Natural killer cell (primary cell): ENCODE data around the gene MSI2. TPM values are rescaled to one million over a fixed set of nuclear protein-coding genes. Genes with fewer than 3 reads are reported as not detected.

Source experiments
- ATAC-seq, 3 donors: fragments of 150-1000 bp in 2 of 3; fragments of 200-7000 bp in 1 of 3; cut with Tn5 transposase; 1 replicate in 1 of 3; 2 replicates in 2 of 3; pipeline ENCODE4 v1.10.0; 2021; ENCODE audit warnings: mild to moderate bottlenecking in 2 of 3, moderate library complexity in 2 of 3
- DNase-seq, 2 donors: peaks; one replicate each; pipeline versions ENCODE4 v3.0.0 to v3.0.0-alpha.2; 2013 to 2021; ENCODE audit warnings: mixed read lengths in 1 of 2
- H3K27ac ChIP-seq: one replicate; pipeline ENCODE4 v1.5.1; 2013; ENCODE audit warnings: mild to moderate bottlenecking, low read length
- H3K27me3 ChIP-seq: one replicate; pipeline ENCODE4 v1.6.1; 2013; ENCODE audit warnings: low read length; ENCODE audit not compliant: control insufficient read depth, insufficient read depth
- H3K36me3 ChIP-seq: one replicate; pipeline ENCODE4 v1.6.1; 2013; ENCODE audit warnings: low read length; ENCODE audit not compliant: control insufficient read depth, insufficient read depth
- H3K4me1 ChIP-seq: one replicate; pipeline ENCODE4 v1.6.1; 2013; ENCODE audit warnings: low read length; ENCODE audit not compliant: control insufficient read depth, insufficient read depth
- H3K4me3 ChIP-seq: one replicate; pipeline ENCODE4 v1.5.1; 2013; ENCODE audit warnings: low read length
- H3K9me3 ChIP-seq: one replicate; pipeline ENCODE4 v1.6.1; 2013; ENCODE audit warnings: low read length; ENCODE audit not compliant: control insufficient read depth, insufficient read depth
- H3K27ac Mint-ChIP-seq, 2 donors: one replicate each; pipeline ENCODE4 v1.8.0; 2022; ENCODE audit warnings: mild to moderate bottlenecking in 2 of 2, mixed read lengths in 2 of 2, moderate library complexity in 1 of 2
- H3K27me3 Mint-ChIP-seq, 2 donors: one replicate each; pipeline ENCODE4 v1.8.0; 2022; ENCODE audit warnings: low read depth in 2 of 2, mixed read lengths in 2 of 2
- H3K36me3 Mint-ChIP-seq: one replicate; pipeline ENCODE4 v1.8.0; 2022; ENCODE audit warnings: mixed read lengths
- H3K4me1 Mint-ChIP-seq, 2 donors: one replicate each; pipeline ENCODE4 v1.8.0; 2022; ENCODE audit warnings: mixed read lengths in 2 of 2
- H3K4me3 Mint-ChIP-seq: one replicate; pipeline ENCODE4 v1.8.0; 2022; ENCODE audit warnings: mild to moderate bottlenecking, moderate library complexity, mixed read lengths
- H3K9me3 Mint-ChIP-seq, 2 donors: one replicate each; pipeline ENCODE4 v1.8.0; 2022; ENCODE audit warnings: mixed read lengths in 2 of 2
- CTCF ChIP-seq: fragments of 200-600 bp; IDR thresholded peaks from one replicate; pipeline ENCODE4 v1.8.0; 2022; ENCODE audit warnings: antibody characterized with exemption
- WGBS: methylation state at CpG from one replicate; pipeline ENCODE4 v1.1.7; 2013; ENCODE audit warnings: missing lambda C conversion rate; ENCODE audit not compliant: insufficient coverage; 5-methylcytosine and 5-hydroxymethylcytosine counted together
- intact Hi-C: fragments of 100-400 bp; cut with micrococcal nuclease; formaldehyde crosslinking; loops from one replicate; pipeline ENCODE4 v1.14.2; 2022
- total RNA-seq, 4 donors: library from RNA; stranded (reverse); fragments of 120-200 nt in 1 of 4; gene quantifications; one replicate each; pipeline versions ENCODE4 v1.2.3 to v1.2.4, GENCODE V29; 2013 to 2022

The MSI2 gene
- total RNA-seq, 3 donors from 2014 or later (not counting 1 experiment from before 2014, with no cell fraction given), result 95.5 to 145 (median 96.8) TPM

- no peaks in the 10 kb centered on the region for H3K4me1 ChIP-seq
- H3K27me3 ChIP-seq, result no peaks in the 10 kb centered on the region
- no peak overlapping the region for H3K27ac Mint-ChIP-seq
- H3K4me1 Mint-ChIP-seq, result peaks cover 12 to 33% of the 10 kb centered on the region in 2 donors
- H3K36me3 ChIP-seq, result peaks cover 4% of the 10 kb centered on the region
- H3K27ac ChIP-seq, result no peak overlapping the region
- no peaks in the 10 kb centered on the region for H3K36me3 Mint-ChIP-seq
- TF ChIP-seq CTCF, result no peak
- intact Hi-C loops, result no loop called here
- H3K9me3 ChIP-seq, result no peaks in the 10 kb centered on the region
- H3K9me3 Mint-ChIP-seq, result no peaks in the 10 kb centered on the region
- H3K27me3 Mint-ChIP-seq, result no peaks in the 10 kb centered on the region
- H3K4me3 ChIP-seq, result no peak overlapping the region
- DNase-seq (no peak), ATAC-seq (no peak)
- H3K4me3 Mint-ChIP-seq, result no peak overlapping the region
- 95% methylated on average over 6 of the region's 6 CpGs for whole genome bisulfite sequencing
These were observed 17.2 kb downstream of the MSI2 start for GRCh38 chr17:57273490-57273889.

- 93% methylated on average over 3 of the region's 3 CpGs for WGBS
- H3K27ac ChIP-seq, result no peak overlapping the region
- no peak overlapping the region for H3K4me3 ChIP-seq
- DNase-seq, result no peak
- Mint-ChIP-seq H3K4me3 (no peak overlapping the region), H3K27me3 (no peaks in the 10 kb centered on the region), H3K4me1 (peaks cover 12 to 32% of the 10 kb centered on the region in 2 donors), H3K36me3 (no peaks in the 10 kb centered on the region), H3K9me3 (no peaks in the 10 kb centered on the region), H3K27ac (no peak overlapping the region)
- no peaks in the 10 kb centered on the region for H3K9me3 ChIP-seq
- intact Hi-C loops, result no loop called here
- H3K36me3 ChIP-seq, result no peaks in the 10 kb centered on the region
- TF ChIP-seq CTCF, result no peak
- ATAC-seq, result no peak
- H3K27me3 ChIP-seq, result no peaks in the 10 kb centered on the region
- H3K4me1 ChIP-seq, result no peaks in the 10 kb centered on the region
These were observed 17.8 kb downstream of the MSI2 start for GRCh38 chr17:57274162-57274561.

- WGBS, result 90% methylated on average over 6 of the region's 6 CpGs
- H3K27ac ChIP-seq, result no peak overlapping the region
- Mint-ChIP-seq H3K36me3 (no peaks in the 10 kb centered on the region), H3K27me3 (no peaks in the 10 kb centered on the region), H3K4me1 (peaks cover 15 to 29% of the 10 kb centered on the region in 2 donors), H3K4me3 (no peak overlapping the region), H3K9me3 (no peaks in the 10 kb centered on the region), H3K27ac (no peak overlapping the region)
- ATAC-seq (no peak), DNase-seq (no peak)
- no peaks in the 10 kb centered on the region for H3K9me3 ChIP-seq
- intact Hi-C loops, result no loop called here
- H3K27me3 ChIP-seq, result no peaks in the 10 kb centered on the region
- no peaks in the 10 kb centered on the region for H3K36me3 ChIP-seq
- no peak overlapping the region for H3K4me3 ChIP-seq
- no peaks in the 10 kb centered on the region for H3K4me1 ChIP-seq
- no peak for TF ChIP-seq CTCF
These were observed 18.9 kb downstream of the MSI2 start for GRCh38 chr17:57275071-57275764.

- intact Hi-C loops, result no loop called here
- Histone ChIP-seq H3K4me3 (no peak overlapping the region), H3K9me3 (no peaks in the 10 kb centered on the region), H3K27me3 (no peaks in the 10 kb centered on the region), H3K4me1 (no peaks in the 10 kb centered on the region), H3K27ac (no peak overlapping the region), H3K36me3 (no peaks in the 10 kb centered on the region)
- ATAC-seq (no peak), DNase-seq (no peak)
- H3K36me3 Mint-ChIP-seq, result no peaks in the 10 kb centered on the region
- no peaks in the 10 kb centered on the region for H3K27me3 Mint-ChIP-seq
- H3K27ac Mint-ChIP-seq, result no peak overlapping the region
- no peak overlapping the region for H3K4me3 Mint-ChIP-seq
- TF ChIP-seq CTCF, result no peak
- WGBS, result 81% methylated on average over 9 of the region's 9 CpGs
- peaks cover 15 to 29% of the 10 kb centered on the region in 2 donors for H3K4me1 Mint-ChIP-seq
- H3K9me3 Mint-ChIP-seq, result no peaks in the 10 kb centered on the region
These were observed 20.3 kb downstream of the MSI2 start for GRCh38 chr17:57276621-57277020.
